ES-I3 (cell line): Measurements from ENCODE around the gene TAB2.

Experiments
- H3K36me3 ChIP-seq: 2 replicates; pipeline ENCODE4 v1.6.1; 2013; ENCODE audit warnings: mild to moderate bottlenecking, low read length, control low read depth, moderate library complexity; ENCODE audit not compliant: insufficient read depth
- H3K4me1 ChIP-seq: 2 replicates; pipeline ENCODE4 v1.6.1; 2013; ENCODE audit warnings: mild to moderate bottlenecking, control low read depth, low read length; ENCODE audit not compliant: insufficient read depth
- H3K9ac ChIP-seq: 2 replicates; pipeline ENCODE4 v1.6.1; 2013; ENCODE audit warnings: low read depth, mild to moderate bottlenecking, low read length, moderate library complexity
- H3K9me3 ChIP-seq: 2 replicates; pipeline ENCODE4 v1.6.1; 2013; ENCODE audit warnings: mild to moderate bottlenecking, low read length, moderate library complexity; ENCODE audit not compliant: control insufficient read depth, insufficient read depth

TAB2 gene

DNA sequence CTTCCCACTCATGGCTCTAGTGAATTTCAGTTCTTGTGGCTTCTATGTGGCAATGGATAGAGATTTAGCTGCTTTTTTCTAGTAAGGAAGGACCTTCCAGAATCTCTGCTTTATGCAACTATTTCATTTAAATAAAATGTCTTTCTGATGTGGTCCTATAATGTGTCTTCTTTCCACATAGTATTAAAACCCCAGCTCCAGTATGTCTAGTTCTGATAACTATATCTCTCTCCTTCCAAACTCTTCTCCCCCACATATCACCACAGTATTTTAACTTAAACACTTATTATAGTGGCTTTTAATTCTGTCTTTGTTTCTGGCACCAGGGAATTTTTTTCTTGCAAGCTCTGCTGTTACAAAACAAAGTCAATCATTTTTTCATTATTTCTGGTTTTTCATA, 41.9 kb downstream of the TAB2 start:
- Histone ChIP-seq H3K4me1 (no peaks in the 10 kb centered on the region; the same call in 1 of the 2 replicates), H3K9me3 (no peaks in the 10 kb centered on the region), H3K9ac (no peak overlapping the region), H3K36me3 (no peaks in the 10 kb centered on the region)

GRCh38 chr6:149360536-149360935, 43.0 kb downstream of the TAB2 start:
- H3K9ac ChIP-seq = no peak overlapping the region
- no peaks in the 10 kb centered on the region; the same call in 1 of the 2 replicates for H3K4me1 ChIP-seq
- no peaks in the 10 kb centered on the region for H3K9me3 ChIP-seq
- H3K36me3 ChIP-seq = no peaks in the 10 kb centered on the region

DNA sequence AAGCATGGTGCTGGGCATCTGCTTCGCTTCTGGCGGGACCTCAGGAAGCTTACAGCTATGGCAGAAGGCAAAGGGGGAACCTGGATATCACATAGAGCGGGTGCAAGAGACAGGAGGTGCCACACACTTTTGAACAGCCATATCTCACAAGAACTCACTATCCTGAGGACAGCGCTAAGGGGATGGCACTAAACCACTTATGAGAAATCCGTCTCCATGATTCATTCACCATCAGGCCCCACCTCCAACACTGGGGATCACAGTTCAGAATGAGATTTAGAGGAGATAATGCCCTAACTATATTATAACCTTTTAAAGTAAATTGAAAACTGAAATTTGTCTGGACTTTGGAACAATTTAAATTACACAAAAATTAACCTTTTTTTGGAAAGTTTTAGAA, 44.8 kb downstream of the TAB2 start:
- H3K36me3 ChIP-seq = no peaks in the 10 kb centered on the region
- H3K4me1 ChIP-seq = no peaks in the 10 kb centered on the region
- H3K9me3 ChIP-seq = no peaks in the 10 kb centered on the region
- no peak overlapping the region for H3K9ac ChIP-seq

- Histone ChIP-seq H3K4me1 (no peaks in the 10 kb centered on the region), H3K36me3 (no peaks in the 10 kb centered on the region)
Observed at GRCh38 chr6:149363154-149363553, 45.6 kb downstream of the TAB2 start.

GRCh38 chr6:149364557-149364956, 47.0 kb downstream of the TAB2 start:
- H3K4me1 ChIP-seq = no peaks in the 10 kb centered on the region

More at GRCh38 chr6:149363154-149363553, 45.6 kb downstream of the TAB2 start:
- no peak overlapping the region for H3K9ac ChIP-seq
- H3K9me3 ChIP-seq = no peaks in the 10 kb centered on the region

DNA sequence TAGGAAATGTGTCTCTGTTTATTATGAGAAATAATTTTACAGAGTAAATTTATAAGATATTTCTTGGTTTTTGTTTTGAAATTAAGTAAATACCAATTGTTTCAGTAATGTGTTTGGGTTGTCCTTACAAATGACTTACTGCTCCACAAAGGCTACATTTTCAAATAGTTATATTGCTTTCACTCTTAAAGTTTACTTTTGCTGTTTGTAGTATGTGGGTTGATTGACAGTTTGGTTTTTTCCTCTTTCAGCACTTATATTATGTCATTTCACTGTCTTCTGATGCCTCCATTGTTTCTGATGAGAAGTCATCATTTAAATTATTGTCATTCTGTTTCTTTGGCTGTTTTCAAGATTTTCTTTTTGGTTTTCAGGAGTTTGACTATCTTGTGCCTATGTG, 47.7 kb downstream of the TAB2 start:
- Histone ChIP-seq H3K9me3 (no peaks in the 10 kb centered on the region), H3K36me3 (no peaks in the 10 kb centered on the region), H3K9ac (no peak overlapping the region), H3K4me1 (no peaks in the 10 kb centered on the region)

More at GRCh38 chr6:149364557-149364956, 47.0 kb downstream of the TAB2 start:
- Histone ChIP-seq H3K9ac (no peak overlapping the region), H3K36me3 (no peaks in the 10 kb centered on the region), H3K9me3 (no peaks in the 10 kb centered on the region)

GRCh38 chr6:149366267-149366921, 48.9 kb downstream of the TAB2 start:
- no peaks in the 10 kb centered on the region for H3K9me3 ChIP-seq
- H3K4me1 ChIP-seq = no peaks in the 10 kb centered on the region
- no peaks in the 10 kb centered on the region for H3K36me3 ChIP-seq
- H3K9ac ChIP-seq = no peak overlapping the region

GRCh38 chr6:149368065-149368464, 50.6 kb downstream of the TAB2 start:
- Histone ChIP-seq H3K9me3 (no peaks in the 10 kb centered on the region), H3K9ac (no peak overlapping the region), H3K36me3 (no peaks in the 10 kb centered on the region), H3K4me1 (no peaks in the 10 kb centered on the region)

DNA sequence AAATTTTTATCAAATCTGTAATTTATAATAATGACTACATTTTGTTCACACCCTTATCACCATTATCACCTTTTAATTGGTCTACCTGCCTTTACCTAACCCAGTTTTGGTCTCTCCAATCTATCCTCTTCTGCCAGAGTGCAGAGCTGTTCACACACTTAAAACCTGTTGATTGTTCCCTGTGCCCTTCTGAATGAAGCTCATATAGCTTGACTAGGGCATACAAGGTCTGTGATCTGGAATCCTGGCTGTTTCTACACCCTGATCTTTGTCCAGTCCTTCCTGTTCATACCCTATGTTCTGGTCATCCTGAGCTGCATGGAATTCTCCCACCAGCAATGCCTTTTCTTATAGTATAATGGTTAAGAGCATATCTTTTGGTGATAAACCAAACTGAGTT, 53.6 kb downstream of the TAB2 start:
- H3K9me3 ChIP-seq = no peaks in the 10 kb centered on the region
- H3K4me1 ChIP-seq = no peaks in the 10 kb centered on the region
- H3K36me3 ChIP-seq = no peaks in the 10 kb centered on the region
- no peak overlapping the region for H3K9ac ChIP-seq

DNA sequence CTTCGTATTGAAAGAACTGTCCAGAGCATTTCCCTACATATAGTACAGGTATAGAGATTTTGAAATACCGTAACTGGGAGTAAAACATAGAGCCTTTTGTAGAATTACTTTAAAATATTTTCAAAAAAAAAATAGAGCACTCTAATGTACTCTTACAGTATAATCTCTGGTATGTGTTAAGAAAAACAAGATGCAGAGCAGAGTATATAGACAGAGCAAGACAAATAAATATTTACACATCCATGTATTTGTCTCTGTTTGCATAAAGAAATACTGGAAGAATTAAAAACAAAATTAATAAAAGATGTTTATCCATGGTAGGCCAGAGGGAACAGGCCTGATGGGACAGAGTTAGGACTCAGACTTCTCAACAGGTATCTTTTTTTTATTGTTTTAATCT, 54.5 kb downstream of the TAB2 start:
- no peaks in the 10 kb centered on the region for H3K4me1 ChIP-seq

DNA sequence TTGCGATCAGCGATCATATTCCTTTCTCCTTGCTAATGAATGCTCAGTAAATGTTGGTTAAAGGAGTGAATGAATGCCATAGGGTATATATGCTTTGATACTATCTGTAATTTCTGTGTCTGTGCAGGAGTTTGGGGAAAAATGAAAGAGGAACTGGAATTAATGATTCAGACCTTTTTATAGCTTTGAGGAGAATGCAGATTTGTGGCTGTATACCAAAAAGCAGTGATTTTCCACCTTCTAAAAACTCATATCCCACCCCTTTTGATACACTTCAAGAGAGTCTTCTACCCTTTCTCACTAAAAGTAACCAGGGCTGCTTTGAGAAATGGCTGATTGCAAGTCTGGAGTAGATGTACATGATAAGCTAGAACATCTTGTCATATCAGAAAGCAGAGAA, 56.0 kb downstream of the TAB2 start:
- H3K9ac ChIP-seq = no peak overlapping the region
- H3K36me3 ChIP-seq = peaks cover 7% of the 10 kb centered on the region
- no peaks in the 10 kb centered on the region for H3K9me3 ChIP-seq
- no peaks in the 10 kb centered on the region for H3K4me1 ChIP-seq

More for the DNA sequence above, 54.5 kb downstream of the TAB2 start:
- H3K9me3 ChIP-seq = no peaks in the 10 kb centered on the region
- H3K36me3 ChIP-seq = no peaks in the 10 kb centered on the region
- H3K9ac ChIP-seq = no peak overlapping the region

DNA sequence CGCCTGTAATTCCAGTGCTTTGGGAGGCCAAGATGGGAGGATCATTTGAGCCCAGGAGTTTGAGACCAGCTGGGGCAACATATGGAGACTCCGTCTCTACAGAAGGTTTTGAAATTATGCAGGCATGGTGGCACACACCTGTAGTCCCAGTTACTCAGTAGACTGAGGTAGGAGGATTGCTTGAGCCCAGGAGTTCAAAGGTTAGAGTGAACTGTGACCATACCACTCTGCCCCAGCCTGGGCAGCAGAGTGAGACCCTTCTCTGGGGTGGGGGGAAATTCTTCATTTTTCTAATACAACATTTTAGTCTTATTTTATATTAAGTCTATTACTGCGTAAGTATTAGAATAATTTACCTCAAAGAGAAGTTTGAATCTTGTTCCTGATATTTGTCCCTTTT, 62.5 kb downstream of the TAB2 start:
- H3K4me1 ChIP-seq = no peaks in the 10 kb centered on the region
- no peak overlapping the region for H3K9ac ChIP-seq
- H3K36me3 ChIP-seq = peaks cover 23% of the 10 kb centered on the region
- no peaks in the 10 kb centered on the region for H3K9me3 ChIP-seq

DNA sequence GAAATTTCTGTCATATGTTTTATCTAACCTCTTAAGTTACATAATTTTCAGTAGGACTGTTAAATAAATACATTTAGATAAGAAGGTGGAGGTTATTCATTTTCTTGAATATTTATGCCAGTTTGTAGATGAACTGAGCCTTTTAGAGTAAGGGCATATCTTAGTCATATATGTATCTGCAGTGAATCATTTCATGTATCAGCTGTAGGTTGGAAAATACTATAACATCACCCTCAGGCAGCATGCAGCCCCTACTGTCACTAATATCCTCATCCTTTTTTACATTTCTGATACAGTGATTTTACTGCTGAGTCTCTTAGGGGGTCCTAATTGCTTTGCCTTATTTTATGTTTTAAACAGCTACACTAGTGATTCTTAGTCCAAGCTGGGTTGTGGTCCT, 63.0 kb downstream of the TAB2 start:
- H3K9ac ChIP-seq = no peak overlapping the region
- H3K9me3 ChIP-seq = no peaks in the 10 kb centered on the region
- H3K36me3 ChIP-seq = peaks cover 23% of the 10 kb centered on the region
- no peaks in the 10 kb centered on the region for H3K4me1 ChIP-seq

DNA sequence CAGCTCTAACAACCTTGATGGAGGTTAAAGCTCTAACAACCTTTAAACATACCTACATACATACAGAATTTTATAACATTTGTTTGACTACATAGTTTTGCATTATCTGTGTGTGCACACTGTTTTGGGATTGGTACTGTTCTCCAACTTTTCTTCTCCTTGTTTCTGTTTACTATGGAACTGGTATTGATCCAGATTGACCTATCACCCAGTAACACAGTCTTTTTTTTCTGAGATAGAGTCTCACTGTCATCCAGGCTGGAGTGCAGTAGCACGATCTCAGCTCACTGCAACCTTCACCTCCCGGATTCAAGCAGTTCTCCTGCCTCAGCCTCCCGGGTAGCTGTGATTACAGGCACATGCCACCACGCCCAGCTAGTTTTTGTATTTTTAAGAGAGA, 65.9 kb downstream of the TAB2 start:
- H3K4me1 ChIP-seq = no peaks in the 10 kb centered on the region
- H3K9me3 ChIP-seq = no peaks in the 10 kb centered on the region
- H3K36me3 ChIP-seq = peaks cover 17% of the 10 kb centered on the region
- no peak overlapping the region for H3K9ac ChIP-seq

GRCh38 chr6:149384464-149384863, 67.0 kb downstream of the TAB2 start:
- Histone ChIP-seq H3K9ac (no peak overlapping the region), H3K4me1 (no peaks in the 10 kb centered on the region), H3K9me3 (no peaks in the 10 kb centered on the region), H3K36me3 (peaks cover 7% of the 10 kb centered on the region)
